GM18873 (cell line): ENCODE results near the gene STOML1.
"Not testable (repeated sequence)": the region's sequence is repeated elsewhere in the genome, so short reads cannot be mapped to it uniquely, and the experiment has no call there.

Experiments used
- ATAC-seq: cut with Tn5 transposase; IDR thresholded peaks from one replicate; pipeline ENCODE4 v1.9.1; 2021; ENCODE audit warnings: mild to moderate bottlenecking, moderate library complexity, moderate number of reproducible peaks; ENCODE audit not compliant: unreplicated experiment, low FRiP score

STOML1 gene

DNA sequence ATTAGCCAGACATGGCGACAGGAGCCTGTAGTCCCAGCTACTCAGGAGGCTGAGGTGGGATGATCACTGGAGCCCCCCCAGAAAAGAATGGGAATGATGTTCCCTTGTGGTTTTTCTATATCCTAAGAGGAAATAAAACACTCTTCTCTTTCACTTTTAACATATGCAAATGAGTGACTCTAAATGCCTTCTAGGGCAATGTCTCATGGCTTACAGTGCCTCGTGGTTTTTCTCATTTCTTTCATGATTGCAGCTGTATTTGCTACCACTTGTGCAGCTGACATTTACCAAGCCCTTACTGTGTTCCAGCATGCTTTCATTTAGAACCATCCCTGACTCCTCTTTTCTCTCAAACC, 26.4 kb downstream of the STOML1 start:
- ATAC-seq = no peak

- ATAC-seq = no peak
Measured at GRCh38 chr15:73965094-73965757, 26.9 kb downstream of the STOML1 start.

DNA sequence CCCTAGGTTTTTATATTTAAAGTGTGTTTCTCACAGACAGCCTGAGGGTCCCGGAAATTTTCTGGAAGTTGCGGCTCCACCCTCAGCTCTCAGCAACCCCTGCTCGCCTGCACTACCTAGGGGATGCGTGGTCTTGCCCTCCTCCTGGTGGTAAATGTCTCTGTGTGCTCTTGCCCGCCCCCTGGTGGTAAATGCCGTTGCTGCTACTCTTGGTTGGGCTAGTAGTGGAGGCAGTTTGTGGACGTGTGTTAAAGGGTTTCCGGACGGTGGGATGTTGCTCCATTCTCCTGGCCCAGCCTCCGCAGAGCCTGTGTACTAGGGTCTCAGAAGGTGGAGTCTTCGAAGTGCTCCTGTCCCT, 27.4 kb downstream of the STOML1 start:
- ATAC-seq = no peak

GRCh38 chr15:73962433-73962832, 29.7 kb downstream of the STOML1 start:
- ATAC-seq = no peak

DNA sequence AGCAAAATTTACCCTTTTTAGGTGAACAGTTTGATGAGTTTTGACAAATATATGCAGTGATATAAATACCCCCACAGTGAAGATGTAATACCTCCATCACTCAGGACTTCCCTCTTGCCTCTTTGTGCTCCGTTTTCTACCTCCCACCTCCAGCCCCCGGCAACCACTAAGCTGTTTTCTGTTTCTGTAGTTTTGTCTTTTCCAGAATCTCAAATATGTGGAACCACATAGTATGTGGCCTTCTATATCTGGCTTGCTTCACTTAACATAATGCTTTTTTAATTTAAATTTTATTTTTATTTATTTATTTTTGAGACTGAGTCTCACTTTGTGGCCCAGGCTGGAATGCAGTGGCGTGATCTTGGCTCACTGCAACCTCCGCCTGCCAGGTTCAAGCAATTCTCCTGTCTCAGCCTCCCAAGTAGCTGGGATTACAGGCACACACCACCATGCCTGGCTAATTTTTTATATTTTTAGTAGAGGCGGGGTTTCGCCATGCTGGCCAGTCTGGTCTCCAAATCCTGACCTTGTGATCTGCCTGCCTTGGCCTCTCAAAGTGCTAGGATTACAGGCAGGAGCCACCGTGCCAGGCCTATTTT, 31.5 kb downstream of the STOML1 start:
- not testable (repeated sequence) for ATAC-seq

DNA sequence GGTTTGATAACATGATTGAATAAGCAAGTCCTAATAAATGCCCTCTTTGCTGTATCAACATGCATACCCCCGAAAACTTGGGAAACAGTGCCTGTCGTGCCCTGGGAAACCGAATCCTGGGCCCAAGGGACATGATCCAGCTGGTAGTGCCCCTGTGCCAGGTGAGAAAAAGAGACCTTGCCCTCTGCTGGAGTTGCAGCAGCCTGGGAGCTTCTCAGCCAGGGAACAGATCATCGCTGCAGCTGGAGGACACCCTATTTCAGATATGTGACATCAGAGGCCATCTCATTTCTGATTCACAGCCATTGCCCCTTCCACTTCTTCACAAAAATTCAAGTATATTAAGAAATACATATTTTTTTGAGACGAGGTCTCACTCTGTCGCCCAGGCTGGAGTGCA, 32.3 kb downstream of the STOML1 start:
- ATAC-seq = no peak

DNA sequence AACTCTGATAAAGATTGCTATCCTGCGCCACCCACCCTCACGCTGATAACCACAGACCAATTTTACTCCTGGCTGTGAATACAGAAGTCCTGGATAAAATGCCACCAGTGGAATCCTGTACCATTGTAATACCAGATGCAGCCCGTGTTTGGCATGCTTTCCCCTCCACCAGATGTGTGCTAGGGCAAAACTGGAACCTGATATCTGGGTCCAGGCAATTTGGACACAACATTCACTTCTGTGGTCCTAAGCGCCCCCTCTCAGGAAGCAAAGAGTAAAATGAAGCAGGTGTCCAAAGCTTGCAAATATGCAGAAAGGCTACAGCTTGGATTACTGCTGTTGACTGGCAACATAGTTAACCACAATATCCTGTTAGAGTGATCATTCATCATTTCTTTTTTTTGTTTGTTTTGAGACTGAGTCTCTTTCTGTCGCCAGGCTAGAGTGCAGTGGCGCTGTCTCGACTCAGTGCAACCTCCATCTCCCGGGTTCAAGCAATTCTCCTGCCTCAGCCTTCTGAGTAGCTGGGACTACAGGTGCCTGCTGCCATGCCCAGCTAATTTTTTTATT, 33.0 kb downstream of the STOML1 start:
- ATAC-seq = no peak

DNA sequence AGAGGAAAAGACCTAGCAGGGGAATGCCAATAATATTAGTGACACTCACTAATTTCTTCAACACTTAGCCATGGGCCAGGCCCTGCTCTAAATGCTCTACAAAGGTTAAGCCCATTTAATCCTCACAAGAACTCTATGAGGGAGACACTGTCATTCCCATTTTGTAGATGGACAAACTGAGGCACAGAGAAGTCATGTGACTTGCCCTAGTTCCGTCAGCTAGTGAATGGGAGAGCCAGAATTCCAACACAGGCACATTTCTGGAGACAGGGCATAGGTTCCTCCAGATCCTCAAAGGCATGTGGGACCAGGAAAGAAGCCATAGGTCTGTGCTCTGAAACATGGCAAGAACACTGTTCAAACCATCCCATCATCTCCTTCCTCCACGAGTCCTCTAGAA, 34.3 kb downstream of the STOML1 start:
- ATAC-seq = no peak

DNA sequence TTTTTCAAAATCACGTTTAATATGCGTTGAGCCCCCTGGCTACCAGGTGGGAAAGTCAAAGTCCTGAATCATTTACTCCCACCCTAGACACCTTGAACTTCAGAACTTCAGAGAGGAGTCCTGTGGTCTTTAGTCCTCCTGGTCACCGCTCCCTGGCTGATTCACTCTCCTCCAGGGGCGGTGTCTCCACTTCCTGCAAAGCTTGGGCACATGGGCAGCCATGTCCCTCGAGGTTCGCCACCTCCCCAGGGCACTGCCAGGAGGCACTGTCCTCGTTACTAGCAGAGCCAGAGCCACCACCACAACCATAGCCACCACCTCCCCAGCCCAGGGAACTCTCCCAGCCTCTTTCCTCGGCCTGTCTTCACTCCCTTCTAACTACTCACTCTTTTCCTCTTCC, 34.8 kb downstream of the STOML1 start:
- no peak for ATAC-seq

DNA sequence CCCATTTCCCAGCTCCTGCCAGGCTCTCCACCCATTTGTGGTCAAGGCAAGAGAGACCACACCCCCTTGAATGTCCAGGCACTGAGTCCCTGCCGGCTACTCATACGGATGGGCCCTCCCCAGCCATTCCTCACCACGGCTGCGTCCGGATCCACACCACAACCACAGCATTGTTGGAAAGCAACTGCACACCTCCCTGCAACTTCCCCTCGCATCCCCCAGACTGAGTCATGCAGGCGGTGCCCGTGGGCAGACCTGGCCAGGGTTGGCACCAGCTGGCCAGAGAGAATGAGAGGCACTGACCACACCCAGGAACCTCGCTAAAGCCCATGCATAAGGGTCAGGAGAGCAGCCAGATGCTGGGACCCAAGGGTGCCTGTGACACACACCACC, 35.4 kb downstream of the STOML1 start:
- no peak for ATAC-seq

- no peak for ATAC-seq
Measured at GRCh38 chr15:73955861-73956742, 36.0 kb downstream of the STOML1 start.

GRCh38 chr15:73955326-73955725, 36.8 kb downstream of the STOML1 start:
- ATAC-seq = no peak

DNA sequence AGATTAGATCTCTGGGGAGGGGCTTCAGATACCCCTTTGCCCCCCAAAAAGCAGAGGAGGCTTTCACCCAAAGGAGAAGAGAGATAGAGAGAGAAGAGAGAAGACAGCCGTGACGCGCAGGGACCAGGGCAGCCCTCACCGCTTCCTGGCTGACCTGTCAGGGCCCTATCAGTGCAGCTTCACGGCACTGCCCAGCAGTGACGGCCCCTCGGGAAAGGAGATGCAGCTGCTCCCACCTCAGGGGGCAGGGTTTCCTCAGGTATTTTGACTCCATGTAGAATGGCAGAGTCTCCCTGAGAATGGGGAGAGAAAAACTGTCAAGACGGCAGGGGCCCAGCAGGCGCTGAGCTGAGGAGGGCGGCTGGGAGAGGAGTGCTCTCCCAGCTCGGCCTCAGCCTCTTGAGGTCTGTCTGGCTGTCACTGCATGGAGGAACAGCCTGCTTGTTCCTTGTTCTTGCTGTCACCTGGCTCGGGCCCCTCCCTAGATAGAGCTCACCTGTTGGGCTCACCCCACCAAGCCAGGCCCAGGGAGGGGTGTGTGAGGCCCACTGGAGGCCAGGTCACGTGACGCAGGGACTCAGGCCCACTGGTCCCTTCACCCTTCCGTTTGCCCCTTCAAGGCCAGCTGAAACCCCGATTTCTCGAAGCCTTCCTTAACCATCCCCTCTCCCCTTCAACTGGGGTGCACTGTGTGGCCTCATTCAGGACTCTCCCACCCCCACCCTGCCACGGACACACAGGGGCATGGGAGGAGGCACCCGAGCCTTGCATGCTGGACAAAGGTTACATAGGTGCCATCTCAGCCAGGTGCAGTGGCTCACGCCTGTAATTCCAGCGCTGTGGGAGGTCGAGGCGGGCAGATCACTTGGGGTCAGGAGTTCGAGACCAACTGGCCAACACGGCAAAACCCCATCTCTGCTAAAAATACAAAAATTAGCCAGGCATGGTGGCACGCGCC, 37.6 kb downstream of the STOML1 start:
- no peak for ATAC-seq

- no peak for ATAC-seq
Measured at GRCh38 chr15:73952913-73953750, 39.0 kb downstream of the STOML1 start.

- ATAC-seq = no peak
Measured at GRCh38 chr15:73952171-73952912, 39.8 kb downstream of the STOML1 start.

DNA sequence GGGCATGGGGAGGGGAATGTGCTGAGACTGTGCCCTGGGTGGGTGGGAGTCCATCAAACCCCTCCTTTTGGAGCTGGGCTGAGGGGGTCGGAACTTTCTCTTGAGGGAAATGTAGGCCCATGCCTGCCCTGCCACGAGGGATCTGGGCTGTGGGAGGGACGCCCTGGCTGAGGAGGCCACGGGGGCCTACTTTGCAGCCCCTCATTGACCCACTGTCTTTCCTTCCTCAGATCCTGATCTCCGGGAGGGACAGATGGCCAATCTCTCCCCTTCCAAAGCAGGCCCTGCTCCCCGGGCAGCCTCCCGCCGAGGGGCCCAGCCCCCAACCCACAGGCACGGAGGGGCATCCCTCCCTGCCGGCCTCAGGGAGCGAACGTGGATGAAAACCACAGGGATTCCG, 40.5 kb downstream of the STOML1 start:
- no peak for ATAC-seq

- no peak for ATAC-seq
Measured at GRCh38 chr15:73950831-73951561, 41.1 kb downstream of the STOML1 start.

GRCh38 chr15:73950479-73950830, 41.6 kb downstream of the STOML1 start:
- ATAC-seq = no peak
